Activated naive CD4-positive, alpha-beta T cell treated with anti-CD3 and anti-CD28 coated beads, Interleukin-2, amount 50 U/mL, for 16 hours (primary cell): ENCODE data around the gene MBD3L2.
"Not testable (repeated sequence)": the region's sequence is repeated elsewhere in the genome, so short reads cannot be mapped to it uniquely, and the experiment has no call there.

Source experiments
- DNase-seq: peaks from one replicate; pipeline ENCODE4 v3.0.0-alpha.2; 2020

MBD3L2 gene

DNA sequence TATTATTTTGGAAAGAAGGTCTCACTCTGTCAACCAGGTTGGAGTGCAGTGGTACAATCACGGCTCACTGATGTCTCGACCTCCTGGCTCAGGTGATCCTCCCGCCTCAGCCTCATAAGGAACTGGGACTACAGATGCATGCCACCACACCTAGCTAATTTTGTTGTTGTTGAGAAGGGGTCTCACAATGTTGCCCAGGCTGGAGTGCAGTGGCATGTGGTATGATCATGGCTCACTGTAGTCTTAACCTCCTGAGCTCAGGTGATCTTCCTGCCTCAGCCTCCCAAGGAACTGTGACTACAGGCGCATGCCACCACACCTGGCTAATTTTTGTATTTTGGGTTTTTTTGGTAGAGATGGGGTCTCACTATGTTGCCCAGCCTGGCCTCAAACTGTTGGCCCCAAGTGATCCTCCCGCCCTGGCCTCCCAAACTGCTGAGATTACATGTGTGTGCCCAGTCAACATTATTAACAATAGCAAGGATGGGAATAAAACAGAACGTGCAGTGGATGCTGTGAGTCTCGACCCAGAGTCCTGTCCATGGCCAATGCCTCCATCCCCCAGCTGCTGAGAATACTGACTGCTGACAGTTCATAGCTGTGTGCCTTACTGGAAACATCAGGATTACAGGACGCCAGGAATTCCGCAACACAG is 14.8 kb downstream of the MBD3L2 start:
- DNase-seq: no peak

DNA sequence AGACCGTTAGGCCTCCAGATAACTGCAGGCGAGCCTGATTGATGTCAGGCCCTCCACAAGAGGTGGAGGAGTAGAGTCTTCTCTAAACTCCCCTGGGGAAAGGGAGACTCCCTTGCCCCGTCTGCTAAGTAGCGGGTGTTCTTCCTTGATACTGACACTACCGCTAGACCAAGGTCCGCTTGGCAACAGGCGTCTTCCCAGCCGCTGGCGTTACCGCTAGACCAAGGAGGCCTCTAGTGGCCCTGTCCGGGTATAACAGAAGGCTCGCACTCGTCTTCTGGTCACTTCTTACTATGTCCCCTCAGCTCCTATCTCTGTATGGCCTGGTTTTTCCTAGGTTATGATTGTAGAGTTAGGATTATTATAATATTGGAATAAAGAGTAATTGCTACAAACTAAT is 18.0 kb downstream of the MBD3L2 start:
- not testable (repeated sequence) for DNase-seq

DNA sequence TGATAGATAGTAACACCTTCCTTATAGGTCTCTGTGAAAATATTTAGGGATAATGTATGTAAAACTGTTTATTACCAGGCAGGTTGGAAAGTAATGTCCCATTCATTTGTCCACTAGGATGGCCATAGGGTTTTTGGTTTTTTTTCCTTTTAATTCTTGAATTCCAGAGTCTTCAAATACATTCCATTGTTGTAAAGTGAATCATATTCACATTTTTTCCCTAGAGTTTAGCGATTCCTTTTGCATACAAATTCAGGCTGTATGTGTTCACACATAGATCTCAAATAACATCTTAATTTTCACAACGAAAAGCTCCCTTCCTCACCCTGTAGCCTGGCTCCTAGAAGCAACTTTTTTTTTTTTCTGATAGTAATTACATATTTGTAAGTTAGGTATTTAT is 18.6 kb downstream of the MBD3L2 start:
- no peak for DNase-seq

DNA sequence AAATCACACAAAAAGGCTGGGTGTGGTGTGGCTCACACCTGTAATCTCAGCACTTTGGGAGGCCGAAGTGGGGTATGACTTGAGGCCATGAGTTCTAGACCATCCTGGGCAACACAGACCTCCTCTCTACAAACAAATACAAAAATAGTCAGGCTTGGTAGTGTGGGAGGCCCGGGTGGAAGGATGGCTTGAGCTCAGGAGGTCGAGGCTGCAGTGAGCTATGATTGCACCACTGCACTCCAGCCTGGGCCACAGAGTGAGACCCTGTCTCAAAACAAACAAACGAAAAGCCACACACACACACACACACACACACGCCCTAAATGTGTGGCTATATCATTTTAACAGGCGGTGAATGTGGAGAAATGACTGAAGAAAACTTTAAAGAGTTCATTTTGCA is 19.5 kb downstream of the MBD3L2 start:
- no peak for DNase-seq

DNA sequence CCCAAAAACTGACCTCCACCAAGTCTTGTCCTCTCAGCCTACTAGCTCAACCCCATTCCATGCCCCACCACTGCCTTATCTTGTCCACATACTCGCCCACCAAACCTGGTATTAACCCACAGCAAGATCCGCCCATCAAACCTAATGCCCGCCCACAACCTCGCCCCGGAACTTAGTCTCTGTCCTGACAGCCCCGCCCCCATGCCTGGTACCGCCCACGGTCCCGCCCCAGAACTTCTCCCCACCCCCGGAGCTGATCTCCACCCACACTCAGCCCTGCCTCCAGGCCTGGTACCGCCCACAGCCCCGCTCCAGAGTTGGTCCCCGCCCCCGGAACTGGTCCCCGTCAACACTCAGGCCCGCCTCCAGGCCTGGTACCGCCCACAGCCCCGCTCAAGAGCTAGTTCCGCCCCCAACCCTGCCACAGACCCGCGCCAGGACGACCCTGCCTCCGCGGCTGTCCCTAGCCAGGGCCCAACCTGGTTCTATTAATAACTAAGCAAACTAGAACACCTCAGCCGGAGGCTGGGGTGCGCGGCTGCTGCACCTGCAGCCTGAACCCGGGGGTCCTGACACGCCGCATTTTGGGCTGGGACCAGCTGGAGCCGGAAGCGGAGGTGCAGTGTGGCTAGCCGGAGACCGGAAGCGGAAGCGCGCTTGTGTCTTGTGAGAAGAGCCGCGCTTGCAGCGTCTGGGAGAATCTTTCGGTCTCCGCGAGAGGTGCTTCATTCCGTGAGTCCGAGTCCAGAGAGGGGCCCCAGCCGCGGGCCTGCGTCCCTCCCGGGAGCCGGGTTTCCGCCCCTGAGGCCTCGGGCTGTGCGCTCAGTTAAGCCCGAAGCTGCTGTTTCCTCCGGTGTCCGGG is 20.2 kb downstream of the MBD3L2 start, which contains the start of gene ZNF557:
Gene ZNF557 (plus strand): TSS at position 662 of the 862 bp plus-strand sequence. CDS start 5,372 bp downstream, outside the sequence.
- DNase-seq: peak; percentile 99

DNA sequence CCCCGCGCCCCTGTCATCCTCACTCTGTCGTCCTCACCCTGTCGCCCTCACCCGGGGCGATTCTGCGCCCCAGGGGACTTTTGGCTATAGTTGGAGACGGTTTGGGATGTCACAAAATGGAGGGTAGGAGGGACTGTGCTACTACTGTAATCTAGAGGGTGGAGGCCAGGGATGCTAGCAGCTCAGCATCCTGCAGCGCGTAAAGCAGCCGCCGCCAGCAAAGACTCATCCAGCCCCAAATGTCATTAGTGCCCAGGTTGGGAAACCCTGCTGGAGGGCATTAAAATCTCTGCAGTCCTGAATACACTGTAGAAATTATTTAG is 20.7 kb downstream of the MBD3L2 start:
- DNase-seq: no peak

DNA sequence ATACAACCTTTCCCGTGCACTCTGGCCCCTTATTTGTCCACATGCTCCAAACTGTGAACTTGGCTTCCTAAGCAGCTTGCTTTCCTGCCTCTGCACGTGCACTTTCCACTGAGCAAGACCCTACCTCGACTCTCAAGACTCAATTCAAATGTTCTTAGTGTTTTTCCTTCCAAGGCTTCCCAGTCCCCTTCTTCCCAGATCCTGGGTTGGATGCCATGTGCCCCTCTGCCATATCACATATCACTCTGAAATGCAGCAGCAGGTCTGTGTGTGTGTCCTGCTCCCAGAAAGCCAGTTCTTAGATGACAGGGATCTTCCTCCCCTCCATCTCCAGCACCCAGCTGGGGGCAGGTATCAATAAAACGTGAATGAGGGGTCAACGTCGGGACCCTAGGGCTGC is 23.4 kb downstream of the MBD3L2 start:
- no peak for DNase-seq

DNA sequence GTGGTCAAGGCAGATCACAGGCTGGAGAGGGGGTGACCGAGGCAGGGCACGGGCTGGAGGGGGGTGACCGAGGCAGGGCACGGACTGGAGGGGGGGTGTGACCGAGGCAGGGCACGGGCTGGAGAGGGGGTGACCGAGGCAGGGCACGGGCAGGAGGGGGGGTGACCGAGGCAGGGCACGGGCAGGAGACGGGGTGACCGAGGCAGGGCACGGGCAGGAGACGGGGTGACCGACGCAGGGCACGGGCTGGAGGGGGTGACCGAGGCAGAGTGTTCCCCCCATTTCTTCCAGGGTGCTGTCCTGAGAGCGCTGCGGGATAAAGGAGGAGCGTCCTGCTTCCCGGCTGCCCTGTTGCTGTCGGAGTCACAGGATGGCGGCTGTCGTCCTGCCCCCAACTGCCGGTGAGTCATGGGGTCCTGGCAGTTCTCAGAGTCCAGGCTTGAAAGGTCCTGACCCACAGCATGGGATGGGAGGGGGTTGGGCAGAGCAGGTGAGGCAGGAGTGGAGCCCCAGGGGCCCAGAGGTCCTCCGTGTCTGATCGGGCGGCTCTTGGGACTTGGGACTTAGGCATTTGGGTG is 25.7 kb downstream of the MBD3L2 start:
- DNase-seq: no peak

DNA sequence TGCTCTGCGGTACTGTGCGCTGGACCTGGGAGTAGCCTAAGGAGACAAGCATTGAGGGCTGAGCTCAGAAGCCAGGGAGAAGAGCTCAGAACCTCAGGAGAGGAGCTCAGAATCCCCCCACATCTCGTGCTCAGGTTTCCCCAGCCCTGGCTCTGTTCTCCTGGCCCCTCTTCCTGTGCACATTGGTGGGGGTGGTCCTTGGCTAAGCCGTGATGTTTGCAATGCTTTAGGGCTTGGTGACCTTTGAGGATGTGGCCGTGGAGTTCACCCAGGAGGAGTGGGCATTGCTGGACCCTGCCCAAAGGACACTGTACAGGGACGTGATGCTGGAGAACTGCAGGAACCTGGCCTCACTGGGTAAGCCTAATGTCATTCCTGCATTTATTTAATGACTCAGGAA is 27.0 kb downstream of the MBD3L2 start:
- DNase-seq: no peak

DNA sequence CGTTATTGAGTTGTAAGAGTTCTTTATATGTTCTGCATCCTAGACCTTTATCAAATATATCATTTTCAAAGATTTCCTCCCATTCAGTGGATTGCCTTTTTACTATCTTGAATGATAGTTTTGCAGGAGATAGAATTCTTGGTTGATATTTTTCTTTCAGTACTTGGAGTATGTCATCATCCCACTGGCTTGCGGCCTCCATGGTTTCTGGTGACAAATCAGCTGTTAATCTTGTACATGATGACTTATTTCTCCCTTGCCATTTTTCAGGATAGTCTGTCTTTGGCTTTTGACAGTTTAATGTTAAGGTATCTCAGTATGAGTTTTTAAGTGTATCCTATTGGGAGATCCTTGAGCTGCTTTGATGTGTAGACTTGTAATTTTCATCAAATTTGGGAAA is 28.9 kb downstream of the MBD3L2 start:
- DNase-seq: no peak

DNA sequence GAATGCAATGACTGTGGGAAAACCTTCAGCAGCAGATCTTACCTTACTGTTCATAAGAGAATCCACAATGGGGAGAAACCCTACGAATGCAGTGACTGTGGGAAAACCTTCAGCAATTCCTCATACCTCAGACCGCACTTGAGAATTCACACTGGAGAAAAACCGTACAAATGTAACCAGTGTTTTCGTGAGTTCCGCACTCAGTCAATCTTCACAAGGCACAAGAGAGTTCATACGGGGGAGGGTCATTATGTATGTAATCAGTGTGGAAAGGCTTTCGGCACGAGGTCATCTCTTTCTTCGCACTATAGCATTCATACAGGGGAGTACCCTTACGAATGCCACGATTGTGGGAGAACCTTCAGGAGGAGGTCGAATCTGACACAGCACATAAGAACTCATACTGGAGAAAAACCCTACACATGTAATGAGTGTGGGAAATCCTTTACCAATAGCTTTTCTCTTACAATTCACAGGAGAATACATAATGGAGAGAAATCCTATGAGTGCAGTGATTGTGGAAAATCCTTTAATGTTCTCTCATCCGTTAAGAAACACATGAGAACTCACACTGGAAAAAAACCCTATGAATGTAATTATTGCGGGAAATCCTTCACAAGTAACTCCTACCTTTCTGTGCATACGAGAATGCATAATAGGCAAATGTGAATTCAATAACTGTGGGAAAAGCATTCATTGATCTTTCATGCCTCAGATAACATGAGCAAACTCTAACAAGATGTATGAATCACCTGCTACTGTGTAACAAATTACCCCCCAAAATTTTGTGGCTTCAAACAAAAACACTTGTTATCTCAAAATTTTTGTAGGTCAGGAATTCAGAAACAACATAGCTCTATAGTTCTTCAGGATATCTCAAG is 34.2 kb downstream of the MBD3L2 start:
- DNase-seq: no peak

DNA sequence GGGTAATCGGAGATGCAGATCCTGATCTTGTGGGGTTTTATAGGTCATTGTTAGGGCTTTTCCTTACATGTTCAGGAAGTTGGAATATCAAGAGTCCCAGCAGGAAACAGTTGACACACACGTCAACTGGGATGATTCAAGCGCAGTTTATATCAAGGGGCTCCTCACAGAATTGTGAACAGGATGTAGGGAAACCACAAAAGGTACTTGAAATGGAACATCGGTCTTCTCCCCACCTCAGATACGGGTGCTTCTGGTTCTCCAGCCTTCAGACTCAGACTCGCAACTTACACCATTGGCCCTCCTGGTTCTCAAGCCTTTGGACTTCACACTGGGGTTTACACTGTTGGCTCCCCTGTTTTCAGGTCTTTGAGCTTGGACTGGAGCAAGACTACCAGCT is 39.9 kb downstream of the MBD3L2 start:
- no peak for DNase-seq

DNA sequence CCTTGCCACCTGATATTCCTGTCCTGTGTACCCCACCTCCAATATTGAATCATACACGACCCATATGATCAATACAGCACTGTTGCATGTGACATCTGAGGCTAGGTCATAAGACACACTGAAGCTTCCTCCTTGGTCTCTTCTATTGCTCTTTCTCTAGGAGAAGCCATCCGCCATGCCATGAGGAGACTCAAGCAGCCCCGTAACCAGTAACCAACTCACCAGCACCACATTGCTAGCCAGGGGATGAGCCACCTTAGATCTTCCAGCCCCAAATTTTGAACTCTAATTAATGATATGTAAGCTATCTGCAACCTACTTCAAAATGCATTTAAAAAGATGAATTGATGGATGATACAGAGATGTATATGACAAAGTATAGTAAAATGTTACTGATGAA is 49.0 kb downstream of the MBD3L2 start:
- peak; percentile 23 for DNase-seq

DNA sequence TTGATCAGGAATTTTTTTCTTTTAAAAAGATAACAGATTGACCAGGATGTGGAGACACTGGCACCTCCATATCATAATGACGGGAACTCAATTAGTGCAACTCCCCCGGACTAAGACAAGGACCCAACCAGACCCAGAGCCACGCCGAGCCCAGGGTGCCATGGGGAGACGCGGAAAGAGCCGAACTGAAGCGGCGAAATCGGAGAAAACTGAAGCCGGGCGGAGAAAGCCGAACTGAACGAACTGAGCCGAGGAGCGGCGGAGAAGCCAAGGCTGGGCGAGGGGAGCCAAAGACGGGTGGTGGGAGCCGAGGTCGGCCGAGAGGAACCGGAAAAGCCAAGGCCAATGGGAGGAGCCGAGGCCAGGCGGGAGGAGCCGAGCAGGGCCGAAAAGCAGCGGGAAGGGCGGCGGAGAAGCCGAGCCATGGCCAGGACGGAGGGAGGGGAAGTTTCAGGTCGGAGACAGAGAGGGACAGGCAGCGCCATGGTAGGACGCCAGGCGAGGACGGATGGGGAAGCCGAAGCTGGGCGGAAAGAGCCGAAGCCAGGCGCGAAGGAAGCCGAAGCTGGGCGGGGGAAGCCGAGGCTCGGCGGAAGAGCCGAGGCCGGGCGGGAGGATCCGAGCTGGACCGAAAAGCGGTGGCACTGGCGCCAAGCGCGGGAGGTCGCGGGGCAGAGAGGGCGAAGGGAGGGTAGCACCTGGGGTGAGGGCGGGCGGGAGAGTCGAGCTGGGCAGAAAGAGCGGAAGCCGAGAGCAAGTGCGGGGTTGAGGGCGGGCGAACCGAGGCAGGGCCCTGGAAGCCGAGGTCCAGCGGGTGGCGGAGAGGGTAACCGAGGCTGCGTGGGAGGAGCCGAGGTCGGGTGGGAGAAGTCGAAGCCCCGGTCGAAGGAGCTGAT is 49.8 kb downstream of the MBD3L2 start:
- DNase-seq: peak; percentile 90

DNA sequence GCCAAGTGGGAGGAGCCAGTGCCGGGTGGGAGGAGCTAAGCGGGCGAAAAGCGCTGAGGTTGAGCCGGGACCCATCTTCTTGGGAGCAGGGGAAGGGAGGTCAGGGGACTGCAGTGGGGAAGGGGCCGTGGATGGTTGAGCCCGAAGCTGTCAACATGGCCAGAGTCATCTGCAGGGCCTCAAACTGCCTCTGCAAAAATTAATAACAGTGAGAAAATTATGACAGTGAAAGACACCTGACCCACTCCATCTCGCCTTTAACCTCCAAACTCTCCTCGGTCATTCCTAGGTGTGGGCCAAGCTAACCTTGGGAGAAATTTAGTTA is 50.4 kb downstream of the MBD3L2 start:
- no peak for DNase-seq
